NB4 (cell line): Measurements from ENCODE around the gene TMEM17.
"Not testable (repeated sequence)": the region's sequence is repeated elsewhere in the genome, so short reads cannot be mapped to it uniquely, and the experiment has no call there.

ENCODE experiments used
- DNase-seq: peaks from one replicate; pipeline ENCODE4 v3.0.0; 2010; ENCODE audit warnings: low read depth
- H3K4me3 ChIP-seq: one replicate; pipeline ENCODE4 v1.5.1; 2011; ENCODE audit warnings: mild to moderate bottlenecking, low read depth, low read length, moderate library complexity
- CTCF ChIP-seq: IDR thresholded peaks from one replicate; pipeline ENCODE4 v1.5.1; 2012; ENCODE audit warnings: low read depth, low read length
- MAX ChIP-seq: IDR thresholded peaks from 2 replicates; pipeline ENCODE4 v1.6.1; 2011; ENCODE audit warnings: low read depth, low read length
- MYC ChIP-seq: IDR thresholded peaks from 2 replicates; pipeline ENCODE4 v1.6.1; 2011; ENCODE audit warnings: low read depth, low read length
- POLR2A ChIP-seq: IDR thresholded peaks from 2 replicates; pipeline ENCODE4 v1.6.1; 2011; ENCODE audit warnings: mild to moderate bottlenecking; ENCODE audit not compliant: insufficient read length; ENCODE audit errors: extremely low read depth

TMEM17 gene

GRCh38 chr2:62539606-62540407, 33.8 kb upstream of the TMEM17 start:
- no peak for DNase-seq
- TF ChIP-seq MYC (no peak), POLR2A (no peak), MAX (no peak), CTCF (no peak)
- H3K4me3 ChIP-seq = no peak overlapping the region

- no peak overlapping the region for H3K4me3 ChIP-seq
- DNase-seq = no peak
- TF ChIP-seq MAX (no peak), CTCF (no peak), MYC (no peak), POLR2A (no peak)
Observed at GRCh38 chr2:62538756-62539155, 32.8 kb upstream of the TMEM17 start.

- TF ChIP-seq CTCF (no peak), MYC (no peak), POLR2A (no peak), MAX (no peak)
- no peak for DNase-seq
- no peak overlapping the region for H3K4me3 ChIP-seq
Observed at GRCh38 chr2:62537814-62538213, 31.8 kb upstream of the TMEM17 start.

GRCh38 chr2:62536873-62537547, 31.0 kb upstream of the TMEM17 start:
- no peak for TF ChIP-seq CTCF
- no peak for TF ChIP-seq MAX
- TF ChIP-seq MYC = no peak
- no peak for TF ChIP-seq POLR2A
- H3K4me3 ChIP-seq = no peak overlapping the region
- DNase-seq = no peak

GRCh38 chr2:62535521-62535920, 29.5 kb upstream of the TMEM17 start:
- not testable (repeated sequence) for DNase-seq, H3K4me3 ChIP-seq

- no peak for DNase-seq
- TF ChIP-seq MYC (no peak), CTCF (no peak), MAX (no peak), POLR2A (no peak)
- H3K4me3 ChIP-seq = no peak overlapping the region
Observed at GRCh38 chr2:62531594-62531993, 25.6 kb upstream of the TMEM17 start.
